AG04450 (cell line): Measurements from ENCODE around the gene DOCK4. TPM values are rescaled to one million over a fixed set of nuclear protein-coding genes. Genes with fewer than 3 reads are reported as not detected.
A peak's percentile ranks its signal among the peaks of the same experiment; 100 is the strongest.

ENCODE experiments used
- CTCF ChIA-PET: fragments of 300-600, 350-600 bp; formaldehyde crosslinking; extraction: SDS; loops from one replicate; lab custom pipeline; 2022; ENCODE audit warnings: antibody characterized with exemption, inconsistent platforms; lab: Charles Lee
- POLR2A ChIA-PET: fragments of 350-600 bp; formaldehyde crosslinking; extraction: SDS; loops from one replicate; lab custom pipeline; 2021; ENCODE audit warnings: antibody characterized with exemption, inconsistent platforms; lab: Yijun Ruan, JAX
- DNase-seq: peaks from one replicate; pipeline ENCODE4 v3.0.0-alpha.2; 2011; ENCODE audit warnings: low read depth, low spot score
- H3K27ac ChIP-seq: one replicate; pipeline ENCODE4 v1.5.1; 2012; ENCODE audit warnings: low read depth, low read length, control low read depth
- H3K27me3 ChIP-seq: one replicate; pipeline ENCODE4 v1.6.0; 2012; ENCODE audit warnings: low read length; ENCODE audit not compliant: control insufficient read depth, insufficient read depth
- H3K4me3 ChIP-seq: 2 replicates; pipeline ENCODE4 v1.5.1; 2011; ENCODE audit warnings: mild to moderate bottlenecking, low read depth, low read length, control low read depth
- H3K9me3 ChIP-seq: 2 replicates; pipeline ENCODE4 v1.5.1; 2012; ENCODE audit warnings: low read length; ENCODE audit not compliant: control insufficient read depth, insufficient read depth
- CTCF ChIP-seq: IDR thresholded peaks from 2 replicates; pipeline ENCODE4 v1.5.1; 2011; ENCODE audit warnings: low read depth, low read length, control low read depth, inconsistent platforms
- polyA plus RNA-seq: library from polyadenylated mRNA; depleted of rRNA; stranded (reverse); fragments of >200 nt; gene quantifications from 2 replicates; pipeline ENCODE4 v1.2.3, GENCODE V29; 2011

Gene DOCK4
- polyA plus RNA-seq, 1 experiment = 12.6 TPM

- TF ChIP-seq CTCF = no peak
- CTCF ChIA-PET = interaction anchor here (0.7 kb wide), 1 partner anchor 391 kb away, joined by 3 read pairs; no protein-coding TSS in a partner anchor
- Histone ChIP-seq H3K4me3 (no peak overlapping the region; the same call in 1 of the 2 replicates), H3K9me3 (no peaks in the 10 kb centered on the region), H3K27me3 (no peaks in the 10 kb centered on the region), H3K27ac (peak overlapping the region; percentile 63)
- POLR2A ChIA-PET = interaction anchor here (0.6 to 3.3 kb wide), 6 partner anchors 19 to 307 kb away, joined by 4 to 18 read pairs (median 4); partner anchors contain the start of genes DOCK4, IFRD1 and ZNF277
- peak; percentile 13 for DNase-seq
Observed at GRCh38 chr7:112143136-112143535, 63.1 kb downstream of the DOCK4 start.

- H3K9me3 ChIP-seq = no peaks in the 10 kb centered on the region
- no peak for DNase-seq
- no peak for TF ChIP-seq CTCF
- no peak overlapping the region for H3K27ac ChIP-seq
- H3K4me3 ChIP-seq = no peak overlapping the region
- ChIA-PET POLR2A (no interaction called here), CTCF (no interaction called here)
- H3K27me3 ChIP-seq = no peaks in the 10 kb centered on the region
Observed at GRCh38 chr7:112140600-112140999, 65.6 kb downstream of the DOCK4 start.

- Histone ChIP-seq H3K9me3 (no peaks in the 10 kb centered on the region), H3K27me3 (no peaks in the 10 kb centered on the region), H3K4me3 (no peak overlapping the region), H3K27ac (no peak overlapping the region)
- ChIA-PET CTCF (no interaction called here), POLR2A (interaction anchor here (0.7 kb wide), 1 partner anchor 237 kb away, joined by 3 read pairs; no protein-coding TSS in a partner anchor)
- DNase-seq = no peak
- TF ChIP-seq CTCF = no peak
Observed at GRCh38 chr7:112138938-112139337, 67.3 kb downstream of the DOCK4 start.

- POLR2A ChIA-PET = interaction anchor here (0.7 kb wide), 1 partner anchor 236 kb away, joined by 3 read pairs; no protein-coding TSS in a partner anchor
- DNase-seq = no peak
- Histone ChIP-seq H3K9me3 (no peaks in the 10 kb centered on the region), H3K4me3 (no peak overlapping the region), H3K27ac (no peak overlapping the region), H3K27me3 (no peaks in the 10 kb centered on the region)
- TF ChIP-seq CTCF = no peak
- CTCF ChIA-PET = no interaction called here
Observed at GRCh38 chr7:112138325-112138852, 67.8 kb downstream of the DOCK4 start.
